Epithelial cell of esophagus (primary cell): ENCODE measurements around the gene RAP1GAP2.

Source experiments
- DNase-seq: peaks from one replicate; pipeline ENCODE4 v3.0.0; 2010; ENCODE audit warnings: low read depth
- H3K4me3 ChIP-seq: 2 replicates; pipeline ENCODE4 v1.5.1; 2011; ENCODE audit warnings: mild to moderate bottlenecking, low read length, control low read depth
- CTCF ChIP-seq: IDR thresholded peaks from 2 replicates; pipeline ENCODE4 v1.5.1; 2011; ENCODE audit warnings: low read depth, mild to moderate bottlenecking, low read length, control low read depth, inconsistent platforms; ENCODE audit not compliant: insufficient read depth; ENCODE audit errors: missing control alignments

Gene RAP1GAP2

GRCh38 chr17:2842464-2842863 is 46.2 kb downstream of the RAP1GAP2 start:
- no peak for DNase-seq
- H3K4me3 ChIP-seq: no peak overlapping the region
- TF ChIP-seq CTCF: no peak

GRCh38 chr17:2844416-2844815 is 48.2 kb downstream of the RAP1GAP2 start:
- peak; percentile 46 for DNase-seq
- no peak overlapping the region for H3K4me3 ChIP-seq
- TF ChIP-seq CTCF: no peak

- no peak for TF ChIP-seq CTCF
- no peak overlapping the region for H3K4me3 ChIP-seq
- DNase-seq: no peak
Observed at GRCh38 chr17:2847381-2848333, 51.4 kb downstream of the RAP1GAP2 start.

GRCh38 chr17:2849327-2849670 is 53.1 kb downstream of the RAP1GAP2 start:
- no peak for TF ChIP-seq CTCF
- no peak for DNase-seq
- H3K4me3 ChIP-seq: no peak overlapping the region

- DNase-seq: no peak
- no peak overlapping the region for H3K4me3 ChIP-seq
- TF ChIP-seq CTCF: no peak
Observed at GRCh38 chr17:2850991-2851390, 54.8 kb downstream of the RAP1GAP2 start.

- DNase-seq: no peak
- H3K4me3 ChIP-seq: no peak overlapping the region
- no peak for TF ChIP-seq CTCF
Observed at GRCh38 chr17:2851615-2852014, 55.4 kb downstream of the RAP1GAP2 start.

- no peak overlapping the region for H3K4me3 ChIP-seq
- no peak for TF ChIP-seq CTCF
- no peak for DNase-seq
Observed at GRCh38 chr17:2852221-2852620, 56.0 kb downstream of the RAP1GAP2 start.
